Thyroid gland (tissue), 4 donors: ENCODE results near the gene SECISBP2L. TPM values are rescaled to one million over a fixed set of nuclear protein-coding genes. Genes with fewer than 3 reads are reported as not detected.
A peak's percentile ranks its signal among the peaks of the same experiment; 100 is the strongest.

ENCODE experiments used
- DNase-seq, 2 donors: peaks; one replicate each; pipeline ENCODE4 v3.0.0-alpha.2; 2019
- H3K27ac ChIP-seq, 3 donors: fragments of 200-600 bp; sonication (generic); 1 replicate in 2 of 3; 2 replicates in 1 of 3; pipeline ENCODE4 v1.5.1; 2016 to 2019; ENCODE audit warnings: mild to moderate bottlenecking in 1 of 3, moderate library complexity in 1 of 3
- H3K27me3 ChIP-seq: fragments of 200-600 bp; sonication (generic); one replicate; pipeline ENCODE4 v1.5.1; 2019
- H3K36me3 ChIP-seq, 2 donors: fragments of 200-600 bp; sonication (generic); one replicate each; pipeline ENCODE4 v1.5.1; 2016 to 2019
- H3K4me1 ChIP-seq, 2 donors: fragments of 200-600 bp; sonication (generic); one replicate each; pipeline ENCODE4 v1.5.1; 2017 to 2019
- H3K4me3 ChIP-seq, 3 donors: fragments of 200-600 bp; sonication (generic); replicated peaks in 1 of 3; 1 replicate in 2 of 3; 2 replicates in 1 of 3; pipeline ENCODE4 v1.5.1; 2016; ENCODE audit warnings: mild to moderate bottlenecking in 1 of 3
- H3K9me3 ChIP-seq: fragments of 200-600 bp; sonication (generic); one replicate; pipeline ENCODE4 v1.5.1; 2017
- POLR2A ChIP-seq, 2 donors: fragments of 450-650 bp; IDR thresholded peaks; one replicate each; pipeline ENCODE4 v1.6.1; 2017; ENCODE audit warnings: antibody characterized with exemption in 2 of 2, mild to moderate bottlenecking in 2 of 2, moderate library complexity in 1 of 2
- WGBS, 2 donors: methylation state at CpG; one replicate each; pipeline ENCODE4 v1.1.5; 2017; 5-methylcytosine and 5-hydroxymethylcytosine counted together
- intact Hi-C: fragments of 100-400 bp; cut with DNase I; formaldehyde crosslinking; loops from one replicate; pipeline ENCODE4 v1.15.1; 2023
- total RNA-seq, 4 donors: library from RNA; depleted of rRNA; stranded (reverse); fragments of >200 nt; gene quantifications; one replicate each; pipeline ENCODE4 v1.2.3, GENCODE V29; 2016
- TF ChIP-seq, protein P1 (sequence below), 6 experiments: fragments of 200-600 bp in 3 of 6; fragments of 450-650 bp in 3 of 6; sonication (generic) in 3 of 6; IDR thresholded peaks; one replicate each; pipeline ENCODE4 v1.5.1; 2016 to 2019; ENCODE audit warnings: antibody characterized with exemption in 6 of 6, mild to moderate bottlenecking in 2 of 6, inconsistent platforms in 1 of 6, moderate library complexity in 1 of 6

The SECISBP2L gene
- total RNA-seq, 4 donors from 2014 or later = 53.9 to 88.8 (median 60.9) TPM

DNA sequence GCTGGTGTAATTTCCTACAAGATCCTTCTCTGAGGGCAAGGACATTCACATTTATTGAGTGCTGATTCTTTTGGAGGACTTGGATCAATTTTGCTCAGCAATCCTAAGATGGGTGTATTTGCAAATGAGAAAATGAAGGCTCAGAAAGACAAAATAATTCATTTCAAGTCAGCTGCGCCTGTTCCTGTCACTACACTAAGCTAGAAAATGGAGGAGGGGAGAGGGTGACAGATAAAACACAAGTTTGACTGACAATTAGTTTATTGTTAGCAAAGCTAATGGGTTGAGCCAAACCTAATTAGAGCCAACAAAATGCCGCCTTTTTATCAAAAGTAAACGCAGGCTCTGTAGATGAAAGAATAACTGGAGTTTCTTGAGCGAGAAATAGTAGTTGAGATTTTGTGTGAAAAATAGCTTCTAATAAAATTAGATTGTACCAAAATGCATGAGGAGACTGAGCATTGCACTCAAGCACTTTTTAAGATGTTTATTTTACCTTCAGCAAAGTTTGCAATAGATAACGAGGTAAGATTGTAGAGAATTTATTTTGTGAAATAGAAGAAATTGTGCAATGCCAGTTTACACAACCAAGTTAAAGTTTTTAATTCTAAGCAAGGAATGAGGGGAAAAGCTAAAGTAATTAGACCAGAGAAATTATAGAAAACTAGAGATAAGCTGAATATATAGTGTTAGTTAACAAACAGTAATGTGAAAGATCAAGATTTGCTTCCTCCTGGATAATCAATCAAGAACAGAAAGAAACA lies 39.6 kb upstream of the SECISBP2L start:
- Histone ChIP-seq H3K36me3 (no peaks in the 10 kb centered on the region), H3K9me3 (no peaks in the 10 kb centered on the region), H3K27ac (peak overlapping the region in 2 of 3 donors; percentile 2 to 8), H3K4me1 (peaks cover 11 to 15% of the 10 kb centered on the region in 2 donors), H3K27me3 (no peaks in the 10 kb centered on the region), H3K4me3 (no peak overlapping the region)
- intact Hi-C loops = no loop called here
- WGBS, 2 donors = 57 to 66% methylated on average over 5 of the region's 5 CpGs
- TF ChIP-seq POLR2A (IDR thresholded peaks at IDR 0.05) = no peak
- TF ChIP-seq, protein P1, sequence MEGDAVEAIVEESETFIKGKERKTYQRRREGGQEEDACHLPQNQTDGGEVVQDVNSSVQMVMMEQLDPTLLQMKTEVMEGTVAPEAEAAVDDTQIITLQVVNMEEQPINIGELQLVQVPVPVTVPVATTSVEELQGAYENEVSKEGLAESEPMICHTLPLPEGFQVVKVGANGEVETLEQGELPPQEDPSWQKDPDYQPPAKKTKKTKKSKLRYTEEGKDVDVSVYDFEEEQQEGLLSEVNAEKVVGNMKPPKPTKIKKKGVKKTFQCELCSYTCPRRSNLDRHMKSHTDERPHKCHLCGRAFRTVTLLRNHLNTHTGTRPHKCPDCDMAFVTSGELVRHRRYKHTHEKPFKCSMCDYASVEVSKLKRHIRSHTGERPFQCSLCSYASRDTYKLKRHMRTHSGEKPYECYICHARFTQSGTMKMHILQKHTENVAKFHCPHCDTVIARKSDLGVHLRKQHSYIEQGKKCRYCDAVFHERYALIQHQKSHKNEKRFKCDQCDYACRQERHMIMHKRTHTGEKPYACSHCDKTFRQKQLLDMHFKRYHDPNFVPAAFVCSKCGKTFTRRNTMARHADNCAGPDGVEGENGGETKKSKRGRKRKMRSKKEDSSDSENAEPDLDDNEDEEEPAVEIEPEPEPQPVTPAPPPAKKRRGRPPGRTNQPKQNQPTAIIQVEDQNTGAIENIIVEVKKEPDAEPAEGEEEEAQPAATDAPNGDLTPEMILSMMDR (IDR thresholded peaks at IDR 0.05) = no peak
- DNase-seq = no peak

DNA sequence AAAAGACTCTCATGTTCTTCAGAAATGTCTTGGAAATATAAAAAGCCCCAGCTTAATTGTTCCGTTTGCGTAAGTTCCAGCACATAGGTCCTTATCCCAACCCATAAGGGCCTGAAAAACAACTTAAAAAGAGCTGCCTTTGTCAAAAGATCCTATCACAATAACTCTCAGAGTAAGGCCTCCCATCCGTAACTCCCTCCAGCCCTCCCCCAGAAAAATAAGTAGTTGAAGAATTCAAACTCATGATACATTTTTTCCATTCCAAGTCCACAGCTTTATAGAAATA lies 38.0 kb upstream of the SECISBP2L start:
- Histone ChIP-seq H3K9me3 (no peaks in the 10 kb centered on the region), H3K27me3 (no peaks in the 10 kb centered on the region), H3K4me1 (peaks cover 11 to 15% of the 10 kb centered on the region in 2 donors), H3K36me3 (no peaks in the 10 kb centered on the region), H3K4me3 (no peak overlapping the region), H3K27ac (peak overlapping the region in 1 of 3 donors; percentile 19)
- 55 to 85% methylated on average over 3 of the region's 3 CpGs for WGBS, 2 donors
- TF ChIP-seq, protein P1 (IDR thresholded peaks at IDR 0.05) = no peak
- TF ChIP-seq POLR2A (IDR thresholded peaks at IDR 0.05) = no peak
- no peak for DNase-seq
- intact Hi-C loops = no loop called here

DNA sequence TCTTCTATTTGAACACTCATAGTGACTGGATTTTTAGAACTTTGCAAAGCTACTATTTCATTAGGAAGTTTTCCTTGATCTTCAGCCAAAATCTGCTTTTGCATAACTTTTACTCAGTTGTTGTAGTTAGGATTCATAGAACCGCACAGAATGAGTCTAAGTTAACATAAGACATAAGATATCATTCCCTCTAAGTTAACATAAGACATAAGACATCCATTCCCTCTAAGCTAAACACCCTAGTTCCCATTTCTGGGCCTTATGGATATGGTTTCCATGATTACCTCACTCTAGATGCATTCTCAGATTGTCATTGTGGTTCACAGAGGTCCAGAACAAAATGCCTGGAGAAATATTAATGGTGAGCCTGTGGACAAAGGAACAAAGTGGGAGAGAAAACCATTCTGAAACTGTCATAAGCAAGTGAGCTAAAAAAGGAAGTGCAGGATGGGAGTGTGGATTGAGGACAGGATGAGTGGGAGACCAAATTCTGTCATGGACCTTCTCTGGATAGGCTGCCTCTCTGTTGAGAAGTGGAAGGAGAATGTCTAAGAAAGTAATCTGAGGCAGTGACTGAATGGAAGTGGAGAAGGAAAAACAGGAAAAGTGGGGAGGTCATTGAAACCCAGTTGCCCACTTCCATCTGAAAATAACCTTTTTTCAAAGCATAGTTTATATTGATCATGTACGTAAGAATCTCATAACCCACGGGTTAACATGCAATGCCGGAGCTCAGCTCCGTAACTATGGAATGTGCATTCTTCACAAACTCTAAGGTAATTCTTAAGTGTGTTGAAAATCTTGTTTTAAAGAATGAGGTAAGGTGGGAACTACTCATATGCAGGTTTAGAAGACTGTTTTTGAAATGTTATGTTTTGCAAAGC lies 37.4 kb upstream of the SECISBP2L start:
- intact Hi-C loops = no loop called here
- Histone ChIP-seq H3K9me3 (no peaks in the 10 kb centered on the region), H3K27ac (peak overlapping the region in 1 of 3 donors; percentile 19), H3K27me3 (no peaks in the 10 kb centered on the region), H3K36me3 (no peaks in the 10 kb centered on the region), H3K4me3 (no peak overlapping the region), H3K4me1 (peaks cover 11 to 15% of the 10 kb centered on the region in 2 donors)
- 55 to 74% methylated on average over 5 of the region's 5 CpGs for WGBS, 2 donors
- TF ChIP-seq, protein P1 (IDR thresholded peaks at IDR 0.05) = no peak
- TF ChIP-seq POLR2A (IDR thresholded peaks at IDR 0.05) = no peak
- DNase-seq = no peak

DNA sequence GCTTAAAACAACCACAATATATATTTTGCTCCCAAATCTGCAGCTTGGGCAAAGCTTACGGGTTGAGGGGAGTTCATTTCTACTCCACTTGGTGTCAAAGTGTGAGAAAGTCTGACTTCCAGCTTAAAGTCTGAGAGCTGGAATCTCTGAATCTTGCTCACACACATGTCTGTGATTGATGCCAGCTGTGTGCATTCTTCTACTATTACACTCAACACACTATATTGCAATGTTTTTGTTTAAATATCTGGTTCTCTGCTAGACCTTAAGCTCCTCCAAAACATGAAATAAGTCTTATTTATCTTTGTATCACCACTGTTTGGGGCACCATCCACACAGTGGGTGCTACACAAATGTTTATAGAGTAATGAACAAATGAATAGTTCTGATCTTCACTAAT lies 36.7 kb upstream of the SECISBP2L start:
- no peak for DNase-seq
- intact Hi-C loops = no loop called here
- H3K27me3 ChIP-seq = no peaks in the 10 kb centered on the region
- TF ChIP-seq, protein P1 (IDR thresholded peaks at IDR 0.05) = no peak
- no peak for TF ChIP-seq POLR2A (IDR thresholded peaks at IDR 0.05)
- no peaks in the 10 kb centered on the region for H3K9me3 ChIP-seq
- 83 to 92% methylated on average over 1 of the region's 1 CpG for WGBS, 2 donors
- H3K4me3 ChIP-seq = no peak overlapping the region
- H3K4me1 ChIP-seq = peaks cover 11 to 15% of the 10 kb centered on the region in 2 donors
- no peak overlapping the region for H3K27ac ChIP-seq
- no peaks in the 10 kb centered on the region for H3K36me3 ChIP-seq
